HG03135 (cell line): ENCODE results near the gene CFAP100.

Experiments
- ATAC-seq: cut with Tn5 transposase; IDR thresholded peaks from one replicate; pipeline ENCODE4 v1.9.1; 2021; ENCODE audit warnings: mild to moderate bottlenecking, moderate library complexity; ENCODE audit not compliant: unreplicated experiment

Gene CFAP100

DNA sequence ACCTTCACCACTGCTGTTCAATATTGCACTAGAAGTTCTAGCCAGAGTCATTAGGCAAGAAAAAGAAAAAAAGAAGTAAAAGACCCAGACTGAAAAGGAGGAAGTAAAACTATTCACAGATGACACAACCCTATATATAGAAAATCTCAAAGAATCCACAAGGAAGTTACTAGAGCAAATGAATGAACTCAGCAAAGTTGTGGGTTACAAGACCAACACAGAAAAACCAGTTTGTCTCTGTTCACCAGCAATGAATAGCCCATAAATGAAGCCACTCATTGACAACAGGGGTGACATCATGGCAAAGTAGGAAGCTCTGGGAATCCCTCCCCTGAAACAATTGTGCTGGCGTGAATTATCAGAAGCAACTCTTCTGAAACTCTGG is 4.6 kb downstream of the CFAP100 start:
- no peak for ATAC-seq

DNA sequence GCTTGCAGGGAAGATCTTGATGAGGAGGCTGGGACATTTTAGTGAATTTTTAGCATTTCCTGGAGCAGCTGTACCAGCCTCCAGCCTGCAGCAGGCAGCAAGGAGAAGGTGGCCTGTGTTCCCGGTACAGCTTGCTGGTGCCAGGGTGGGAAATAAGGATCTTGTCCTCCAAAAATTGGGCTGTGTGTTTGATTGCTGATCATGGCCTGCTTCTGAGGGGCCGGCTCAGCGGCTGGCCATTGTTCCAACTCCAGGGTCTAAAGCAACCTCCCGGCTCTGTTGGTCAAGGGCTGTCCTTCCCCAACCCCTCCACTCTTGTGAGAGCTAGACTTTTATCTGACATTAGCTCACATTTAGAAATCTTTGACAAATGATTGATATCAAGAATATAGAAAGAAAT is 5.0 kb downstream of the CFAP100 start:
- ATAC-seq = no peak

DNA sequence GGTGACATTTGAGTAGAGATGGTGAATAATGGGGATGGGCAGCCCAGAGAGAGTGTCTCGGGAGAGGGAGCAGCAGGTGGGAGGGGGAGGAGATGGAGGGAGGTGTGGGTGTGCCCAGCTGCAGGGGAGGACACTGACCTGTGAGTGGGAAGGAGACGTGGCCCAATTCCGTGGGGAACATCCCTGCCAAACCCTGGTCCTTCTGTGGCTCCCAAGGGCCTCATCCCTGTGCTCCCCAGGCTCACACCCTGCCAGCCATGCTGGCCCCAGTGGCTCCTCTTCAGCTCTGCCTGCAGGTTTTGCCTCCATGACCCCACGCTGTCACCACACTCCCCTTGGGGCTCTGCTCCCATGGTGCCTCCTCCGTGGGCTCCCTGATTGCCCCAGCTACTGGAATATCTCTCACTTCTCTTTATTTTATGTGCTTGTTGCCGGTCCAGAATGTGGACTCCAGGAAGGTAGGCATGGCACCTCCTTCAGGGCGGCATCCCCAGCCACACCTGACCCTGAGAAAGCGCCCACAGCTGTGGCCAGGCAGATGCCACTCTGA is 7.0 kb downstream of the CFAP100 start:
- no peak for ATAC-seq

DNA sequence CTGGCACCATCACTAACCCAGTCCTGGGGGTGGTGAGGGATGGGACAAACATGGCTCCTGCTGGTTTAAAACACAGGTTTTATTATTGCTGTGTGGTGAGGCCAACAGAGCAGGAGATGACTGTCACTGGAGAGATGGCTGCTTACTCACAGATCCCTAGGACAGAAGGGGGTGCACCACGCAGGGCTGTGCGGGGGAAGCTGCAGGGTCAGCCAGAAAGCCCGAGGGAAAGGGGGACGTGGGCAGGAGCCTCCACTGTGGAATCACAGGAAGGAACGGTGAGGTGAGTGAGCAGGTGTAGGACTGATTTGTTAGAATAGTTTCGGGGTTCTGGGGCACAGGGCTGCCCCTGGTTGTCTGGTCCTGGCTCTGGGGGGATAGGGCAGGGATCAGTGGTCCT is 7.5 kb downstream of the CFAP100 start:
- no peak for ATAC-seq

DNA sequence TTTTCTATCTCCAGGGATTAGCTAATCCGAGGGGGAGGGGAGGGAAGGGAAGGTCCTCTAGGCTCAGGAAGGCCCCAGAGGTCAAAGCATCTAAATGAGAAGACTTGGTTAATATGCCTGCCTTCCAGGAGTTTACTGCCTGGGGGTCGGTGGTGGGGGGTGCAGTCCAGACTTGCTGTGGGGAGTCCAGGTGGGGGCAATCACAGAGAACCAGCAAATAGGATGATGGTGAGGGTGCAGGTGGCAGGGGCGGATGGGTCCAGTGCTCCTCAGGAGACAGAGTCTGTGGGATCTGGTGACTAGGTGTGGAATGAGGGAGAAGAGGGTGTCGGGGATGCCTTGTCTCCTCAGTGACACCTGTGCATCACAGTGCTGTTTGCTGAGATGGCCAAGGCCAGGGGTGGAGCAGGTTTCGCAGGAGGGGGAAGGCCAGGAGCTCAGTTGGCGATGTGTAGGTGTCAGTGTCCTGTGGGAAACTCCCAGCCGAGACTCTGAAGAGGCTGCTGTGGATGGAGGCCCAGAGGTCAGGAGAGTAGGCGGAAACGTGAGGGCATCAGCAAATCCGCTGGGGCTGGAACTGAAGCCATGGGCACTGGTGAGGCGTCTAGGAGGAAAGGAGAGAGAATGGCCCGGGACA is 8.1 kb downstream of the CFAP100 start:
- ATAC-seq = no peak

DNA sequence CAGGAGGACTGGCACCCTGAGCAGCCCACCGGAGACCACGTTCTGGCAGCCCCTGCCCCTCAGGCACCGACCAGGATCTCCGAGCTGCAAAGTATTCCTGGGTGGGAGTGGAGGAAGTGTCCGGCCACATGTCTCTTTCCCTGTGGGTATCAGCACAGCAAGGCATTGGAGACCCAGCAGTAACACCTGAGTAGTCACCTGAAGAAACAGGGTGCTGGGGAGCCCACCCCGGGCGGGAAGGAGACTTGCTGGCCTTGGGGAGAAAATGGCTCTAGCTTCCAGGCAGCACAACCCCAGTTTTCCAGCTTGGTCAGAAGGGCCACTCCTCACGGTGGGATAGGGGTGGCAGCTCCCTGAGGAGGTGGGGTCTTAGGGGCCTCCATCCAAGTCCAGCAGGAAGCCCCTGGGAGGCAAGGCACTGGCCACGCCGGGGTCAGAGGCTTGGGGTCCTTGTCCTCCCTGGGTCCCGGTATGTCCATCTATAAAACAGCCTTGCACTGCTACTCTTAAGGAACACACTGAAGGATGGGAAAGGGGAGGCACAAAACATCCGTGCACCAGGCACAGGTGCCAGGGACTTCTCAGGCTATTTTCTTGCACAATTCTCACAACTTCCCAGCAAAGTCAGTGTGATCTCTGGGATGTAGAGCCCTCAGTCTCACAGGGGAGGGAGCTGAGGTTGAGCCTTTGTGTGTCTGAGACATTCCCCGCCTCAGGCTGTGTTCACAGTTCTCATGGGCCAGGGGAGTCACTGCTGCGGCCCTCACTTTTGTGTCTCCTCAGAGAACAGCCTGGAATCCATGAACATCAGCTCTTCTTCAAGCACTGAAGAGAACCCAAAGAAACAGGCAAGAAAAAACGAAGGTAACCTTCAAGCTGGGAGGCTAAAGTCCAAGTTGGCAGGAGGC is 11.9 kb downstream of the CFAP100 start:
- no peak for ATAC-seq

DNA sequence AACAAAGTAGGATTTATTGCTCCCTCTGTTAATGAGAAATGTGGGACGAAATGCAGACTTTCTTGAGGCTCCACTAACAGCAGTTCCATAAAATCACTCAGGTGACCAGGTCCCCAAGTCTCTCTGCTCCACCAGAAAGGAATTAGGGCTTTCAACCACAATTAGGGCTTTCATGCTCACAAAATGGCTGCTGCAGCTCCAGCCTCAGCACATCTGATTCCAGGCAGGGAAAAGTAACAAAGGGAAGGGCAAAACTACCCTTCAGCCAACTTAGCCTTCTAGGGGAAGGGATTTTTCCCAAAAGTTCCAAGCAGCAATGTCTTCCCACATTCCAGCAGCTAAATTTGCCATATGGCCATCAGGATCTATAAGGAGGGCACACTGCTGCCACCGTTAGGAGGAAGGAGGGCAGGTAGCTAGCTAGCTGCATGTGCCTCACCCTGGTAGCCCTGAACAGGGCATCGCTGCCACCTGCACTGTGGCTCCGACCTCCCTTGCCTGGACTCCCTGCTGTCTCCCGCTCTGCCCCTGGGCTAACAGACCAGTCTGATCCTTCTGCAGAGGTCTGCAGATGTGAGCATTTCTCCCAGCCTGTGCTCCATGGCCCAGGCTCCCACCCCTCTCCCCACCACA is 12.8 kb downstream of the CFAP100 start:
- ATAC-seq = no peak

DNA sequence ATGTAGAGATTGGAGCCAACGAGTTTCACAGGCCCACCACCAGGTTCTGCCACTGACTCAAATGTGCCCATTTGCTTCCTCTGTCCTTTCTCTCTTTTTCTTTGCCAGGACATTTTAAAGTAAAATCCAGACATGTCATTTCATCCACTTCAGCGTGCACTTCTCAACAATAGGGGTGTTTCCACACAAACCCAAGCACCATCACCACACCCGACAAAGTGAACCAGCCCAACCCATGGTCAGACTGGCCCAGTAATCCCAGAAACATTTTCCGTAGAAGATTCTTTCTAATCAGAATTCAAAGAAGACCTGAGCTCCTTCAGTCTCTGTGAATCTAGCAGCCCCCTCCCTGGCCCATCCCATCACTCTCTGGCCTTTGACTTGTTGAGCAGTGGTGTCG is 13.4 kb downstream of the CFAP100 start:
- ATAC-seq = no peak

DNA sequence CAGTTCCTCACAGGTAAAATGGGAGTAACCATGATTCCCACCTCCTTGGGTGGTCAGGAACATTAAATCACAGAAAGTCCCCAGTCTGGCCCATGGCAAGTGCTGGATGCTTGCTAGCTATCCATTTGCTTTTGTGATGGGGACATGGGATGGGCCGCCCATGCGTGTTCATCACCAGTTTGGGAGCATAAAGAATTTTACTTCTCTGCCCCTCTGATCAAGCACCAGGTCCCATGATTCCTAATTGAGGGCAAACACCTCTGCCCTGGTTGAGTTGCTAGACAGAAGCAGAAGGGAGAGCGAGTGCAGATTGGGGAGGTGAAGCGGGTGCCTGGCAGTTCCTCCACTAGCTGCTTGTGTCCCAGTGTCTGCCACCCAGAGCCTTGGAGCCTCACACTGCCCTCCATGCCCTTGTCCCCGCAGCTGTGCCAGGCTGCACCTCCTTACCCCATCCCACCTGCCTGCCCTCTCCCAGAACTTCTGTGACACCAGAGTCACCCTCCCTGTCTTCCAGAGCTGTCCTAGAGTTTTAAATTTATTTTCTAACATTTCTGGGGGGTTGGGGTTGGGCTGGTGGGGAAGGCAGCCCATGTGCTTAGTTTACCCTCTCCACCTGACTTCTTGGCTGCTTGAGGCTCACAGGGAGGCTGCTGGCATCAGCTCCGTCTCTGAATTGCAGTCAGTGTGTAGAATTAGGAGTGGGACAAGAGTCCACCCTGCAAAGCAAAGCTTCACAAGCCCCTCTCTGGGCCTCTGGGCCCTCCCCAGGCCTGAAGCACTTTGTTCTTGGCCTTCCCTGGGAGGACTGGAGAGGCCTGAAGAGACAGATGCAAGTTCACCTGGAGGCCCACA is 18.4 kb downstream of the CFAP100 start:
- ATAC-seq = no peak

DNA sequence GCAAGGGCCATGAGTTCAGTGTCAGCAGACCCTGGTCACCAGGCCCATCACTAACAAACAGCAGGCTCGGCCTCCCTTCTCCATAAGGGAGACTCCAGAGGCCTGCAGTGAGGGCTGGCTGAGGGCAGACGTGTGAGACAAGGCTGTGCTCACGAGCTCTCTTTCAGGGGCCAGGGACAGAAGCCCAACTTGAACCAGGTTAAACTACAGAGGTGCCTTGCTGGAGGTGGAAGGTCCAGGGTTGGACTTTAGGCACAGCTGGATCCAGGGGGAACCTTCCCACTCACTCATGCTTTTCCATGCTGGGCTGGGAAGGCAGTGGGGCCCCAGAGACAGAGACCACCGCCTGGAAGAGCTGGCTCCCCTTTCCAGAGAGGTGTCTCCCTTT is 19.0 kb downstream of the CFAP100 start:
- ATAC-seq = no peak

DNA sequence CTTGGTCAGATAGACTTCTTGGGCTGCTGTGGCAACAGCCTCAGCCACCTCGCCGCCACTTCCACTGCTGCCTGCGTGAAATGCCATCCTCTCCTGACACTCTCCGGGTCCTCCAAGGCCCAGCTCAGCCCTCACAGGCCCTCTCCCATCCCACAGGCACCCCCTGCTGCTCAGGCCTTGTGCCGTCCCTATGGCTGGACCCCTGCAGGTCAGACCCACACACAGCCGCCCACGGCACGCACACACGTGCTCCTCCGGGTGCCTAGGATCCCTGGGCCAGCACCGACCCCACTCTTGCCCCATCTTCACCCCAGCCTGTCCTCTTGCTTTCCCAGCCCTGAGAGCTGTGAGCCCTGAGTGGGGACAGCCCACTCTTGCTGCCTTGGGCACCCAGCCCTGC is 19.7 kb downstream of the CFAP100 start:
- ATAC-seq = no peak

DNA sequence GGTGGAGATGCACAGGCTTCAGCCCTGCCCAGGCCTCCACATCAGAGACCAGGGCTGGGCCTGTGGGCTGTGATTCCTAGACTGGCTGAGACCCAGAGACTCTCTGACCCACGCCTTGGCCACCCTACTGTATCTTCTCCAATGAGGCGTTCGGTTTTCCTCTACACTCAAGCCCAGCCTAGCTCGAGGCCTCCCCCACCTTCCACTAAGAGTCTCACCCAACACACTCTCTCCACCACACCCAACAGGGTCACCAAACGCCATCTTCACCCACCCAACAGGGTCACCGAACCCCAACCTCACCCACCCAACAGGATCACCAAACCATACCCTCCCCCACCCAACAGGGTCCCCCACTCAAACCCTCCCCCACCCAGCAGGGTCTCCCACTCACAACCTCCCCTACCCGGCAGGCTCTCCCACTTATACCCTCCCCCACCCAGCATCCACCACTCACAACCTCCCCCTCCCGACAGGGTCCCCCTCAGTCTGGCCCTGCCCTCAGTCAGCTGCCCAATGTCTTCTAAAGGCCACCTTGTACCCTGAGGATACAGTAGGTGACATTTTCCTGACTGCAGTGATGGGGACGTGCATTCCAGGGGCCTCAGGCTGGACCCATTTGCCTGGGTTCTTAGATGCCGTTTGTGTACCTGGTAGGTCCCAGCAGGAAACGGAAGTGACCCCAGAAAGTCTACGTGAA is 20.4 kb downstream of the CFAP100 start:
- no peak for ATAC-seq

DNA sequence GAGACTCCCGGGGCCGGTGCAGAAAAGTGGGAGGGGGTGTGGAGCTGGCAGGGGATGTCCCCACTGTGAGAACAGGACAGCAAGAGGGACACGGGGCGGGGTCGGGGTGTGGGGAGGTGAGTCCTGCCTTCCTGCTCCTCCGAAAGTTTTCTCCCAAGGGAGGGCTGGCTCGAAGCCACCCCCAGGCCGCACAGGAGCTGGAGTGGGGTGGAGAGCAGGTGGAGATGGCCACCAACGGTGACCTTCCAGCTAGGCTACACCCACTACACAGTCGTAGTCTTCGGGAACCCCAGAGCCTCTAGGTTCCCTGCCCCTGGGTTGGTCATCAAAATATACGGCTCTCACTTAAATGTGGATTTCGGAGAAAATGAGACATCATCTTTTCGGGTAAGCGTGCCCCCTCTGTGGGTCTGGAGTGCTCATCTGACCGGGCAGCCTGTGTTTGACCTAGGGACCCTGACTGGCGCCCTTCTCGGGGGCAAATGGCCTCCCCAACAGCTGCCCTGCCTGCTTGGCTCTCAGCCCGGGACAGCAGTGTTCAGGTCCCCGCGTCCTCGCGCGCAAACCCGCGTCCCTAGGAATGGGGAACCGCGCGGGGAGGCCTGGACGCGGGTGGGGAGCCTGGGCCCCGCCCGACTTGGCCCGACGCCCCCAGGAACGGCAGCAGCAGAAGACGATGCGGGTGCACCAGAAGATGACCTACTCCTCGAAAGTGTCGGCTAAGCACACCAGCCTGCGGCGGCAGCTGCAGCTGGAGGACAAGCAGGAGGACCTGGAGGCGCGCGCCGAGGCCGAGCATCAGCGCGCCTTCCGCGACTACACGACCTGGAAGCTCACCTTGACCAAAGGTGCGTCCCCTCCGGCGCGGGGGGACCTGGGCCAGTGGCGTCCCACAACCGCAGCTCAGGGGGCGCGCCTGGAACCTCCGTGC is 21.2 kb downstream of the CFAP100 start:
- no peak for ATAC-seq

DNA sequence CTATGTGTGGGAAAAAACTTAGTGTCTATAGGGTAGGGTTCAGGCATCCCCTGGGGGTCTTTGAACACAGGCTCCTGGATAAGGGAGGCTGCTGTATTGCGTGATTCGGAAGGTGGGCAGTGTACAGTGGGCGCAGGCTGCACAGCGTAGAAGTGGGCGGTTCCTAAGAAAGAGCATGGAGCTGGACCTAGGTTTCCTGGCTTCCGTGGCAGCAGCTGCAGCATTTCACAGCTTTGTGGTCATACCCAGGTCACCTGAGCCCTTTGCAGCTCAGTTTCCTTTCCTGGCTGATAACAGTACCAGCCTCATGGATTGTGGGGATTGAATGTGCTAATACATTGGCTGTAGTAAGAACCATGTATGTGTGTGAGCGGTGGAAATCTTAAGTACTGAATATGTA is 22.2 kb downstream of the CFAP100 start:
- ATAC-seq = no peak

DNA sequence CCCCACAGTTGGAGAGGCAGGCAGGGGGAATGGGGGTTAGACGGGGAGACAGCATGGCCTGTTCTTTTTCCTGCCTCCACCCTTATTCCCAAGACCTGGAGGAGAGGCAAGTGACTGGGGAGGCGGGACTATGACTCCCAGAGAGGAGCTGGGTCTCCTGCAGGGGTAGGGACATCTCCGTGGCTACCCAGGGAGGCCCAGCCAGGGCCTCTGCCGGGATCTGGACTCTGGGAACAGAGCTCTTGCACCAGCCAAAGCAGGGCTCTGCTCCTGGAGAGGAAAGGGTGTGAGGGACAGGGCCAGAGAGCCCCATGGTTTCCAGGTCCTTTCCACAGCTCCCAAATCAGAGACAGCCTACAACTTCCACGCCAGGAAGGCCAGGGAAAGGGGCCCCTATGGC is 22.8 kb downstream of the CFAP100 start:
- no peak for ATAC-seq

DNA sequence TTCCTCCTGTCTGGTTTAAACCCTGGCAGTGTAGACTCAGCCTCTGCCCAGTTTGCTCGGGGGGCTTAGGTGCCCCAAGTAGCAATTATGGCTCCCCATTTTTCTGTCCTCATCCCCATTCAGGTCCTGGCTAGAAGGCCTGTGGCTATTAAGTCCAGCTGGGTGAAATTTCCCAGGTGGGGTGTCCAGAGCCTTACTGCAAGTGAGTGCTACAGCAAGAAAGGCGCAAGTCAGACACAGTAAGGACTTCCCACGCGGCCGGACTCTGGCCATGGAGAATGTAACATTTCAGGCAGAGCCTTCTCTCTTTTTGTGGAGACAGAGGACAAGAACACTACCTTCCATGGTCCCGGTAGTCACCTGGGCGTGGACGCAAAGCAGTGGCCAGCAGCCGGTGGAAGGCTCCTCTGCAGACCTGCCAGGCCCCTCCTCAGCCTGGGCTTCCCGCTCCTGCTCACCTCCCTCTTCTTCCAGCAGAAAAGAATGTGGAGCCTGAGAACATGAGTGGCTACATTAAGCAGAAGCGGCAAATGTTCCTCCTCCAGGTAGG is 23.3 kb downstream of the CFAP100 start:
- no peak for ATAC-seq

DNA sequence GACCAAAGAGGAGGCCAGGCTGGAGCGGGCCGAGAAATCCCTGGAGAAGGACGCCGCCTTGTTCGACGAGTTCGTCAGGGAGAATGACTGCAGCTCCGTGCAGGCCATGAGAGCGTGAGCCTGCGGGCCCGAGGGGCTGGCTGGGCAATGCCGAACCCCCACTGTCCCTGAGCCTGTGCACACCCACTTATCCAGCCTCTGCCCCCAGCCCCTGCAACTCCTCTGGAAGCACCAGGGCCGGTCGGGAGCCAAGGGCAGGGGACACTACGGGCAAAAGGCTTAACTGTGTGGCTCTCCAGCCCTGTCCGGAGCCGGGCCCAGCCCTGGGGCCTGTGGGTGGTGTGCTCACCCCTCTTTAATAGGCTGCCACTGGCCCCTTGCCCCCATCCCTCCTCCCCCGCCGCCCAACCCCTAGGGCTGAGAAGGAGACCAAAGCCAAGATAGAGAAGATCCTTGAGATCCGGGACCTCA is 24.0 kb downstream of the CFAP100 start:
- ATAC-seq = no peak

DNA sequence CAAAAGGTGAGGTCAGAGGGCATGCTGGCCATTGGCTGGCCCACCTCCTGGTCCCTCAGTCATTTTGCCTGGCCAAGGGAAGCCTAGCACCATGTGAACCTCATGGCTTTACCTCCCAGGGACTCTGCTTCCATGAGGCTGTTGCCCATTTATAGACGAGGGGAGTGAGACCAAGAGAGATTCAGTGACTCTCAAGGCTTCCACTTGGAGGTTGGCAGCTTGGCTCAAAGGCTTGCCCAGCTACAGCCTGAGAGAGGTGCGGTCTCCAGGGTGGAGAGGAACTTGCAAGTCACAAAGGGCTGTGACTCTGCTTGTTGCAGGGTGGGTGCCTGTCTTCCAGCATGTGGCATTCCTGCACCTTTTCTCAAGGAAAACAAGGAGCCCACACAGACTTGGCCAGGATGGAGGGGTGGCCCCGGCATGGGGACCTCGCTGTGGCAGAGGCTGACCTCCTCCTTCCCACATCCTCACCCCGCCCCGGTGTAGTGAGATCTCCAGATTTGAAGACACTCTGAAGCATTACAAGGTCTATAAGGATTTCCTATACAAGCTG is 24.5 kb downstream of the CFAP100 start:
- no peak for ATAC-seq
